Loucy (cell line): Measurements from ENCODE around the gene BACE2.

Experiments used
- EZH2phosphoT487 ChIP-seq: fragments of 200-600 bp; IDR thresholded peaks from 2 replicates; pipeline ENCODE4 v1.6.1; 2018; ENCODE audit warnings: antibody characterized with exemption, mild to moderate bottlenecking, moderate library complexity, borderline replicate concordance
- TF ChIP-seq, protein P1 (sequence below): fragments of 200-600 bp; sonication (generic); conservative IDR thresholded peaks from 2 replicates; pipeline ENCODE4 v1.5.1; 2014; ENCODE audit warnings: mild to moderate bottlenecking, antibody characterized with exemption, low read length

DNA sequence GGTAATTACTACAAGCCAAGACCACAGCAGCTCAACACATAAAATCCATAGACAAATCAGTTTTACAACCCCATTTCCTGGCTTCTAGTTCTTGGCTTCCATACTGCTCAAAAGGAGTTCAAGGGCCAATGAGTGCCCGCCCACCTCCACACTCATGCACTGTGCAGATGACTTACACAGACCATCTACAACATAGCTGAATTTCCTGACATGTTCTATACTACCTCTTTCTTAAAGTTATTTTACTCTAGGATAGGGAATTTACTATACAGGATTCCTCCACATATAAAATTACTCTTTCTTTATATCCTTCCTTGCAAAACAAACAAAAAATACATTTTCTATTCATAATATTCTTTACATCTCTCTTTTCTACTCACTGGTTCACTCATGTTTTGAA, 14.6 kb downstream of the BACE2 start:
- TF ChIP-seq EZH2phosphoT487: no peak
- TF ChIP-seq, protein P1, sequence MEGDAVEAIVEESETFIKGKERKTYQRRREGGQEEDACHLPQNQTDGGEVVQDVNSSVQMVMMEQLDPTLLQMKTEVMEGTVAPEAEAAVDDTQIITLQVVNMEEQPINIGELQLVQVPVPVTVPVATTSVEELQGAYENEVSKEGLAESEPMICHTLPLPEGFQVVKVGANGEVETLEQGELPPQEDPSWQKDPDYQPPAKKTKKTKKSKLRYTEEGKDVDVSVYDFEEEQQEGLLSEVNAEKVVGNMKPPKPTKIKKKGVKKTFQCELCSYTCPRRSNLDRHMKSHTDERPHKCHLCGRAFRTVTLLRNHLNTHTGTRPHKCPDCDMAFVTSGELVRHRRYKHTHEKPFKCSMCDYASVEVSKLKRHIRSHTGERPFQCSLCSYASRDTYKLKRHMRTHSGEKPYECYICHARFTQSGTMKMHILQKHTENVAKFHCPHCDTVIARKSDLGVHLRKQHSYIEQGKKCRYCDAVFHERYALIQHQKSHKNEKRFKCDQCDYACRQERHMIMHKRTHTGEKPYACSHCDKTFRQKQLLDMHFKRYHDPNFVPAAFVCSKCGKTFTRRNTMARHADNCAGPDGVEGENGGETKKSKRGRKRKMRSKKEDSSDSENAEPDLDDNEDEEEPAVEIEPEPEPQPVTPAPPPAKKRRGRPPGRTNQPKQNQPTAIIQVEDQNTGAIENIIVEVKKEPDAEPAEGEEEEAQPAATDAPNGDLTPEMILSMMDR: no peak
